Psoas muscle (tissue), 8 donors: ENCODE results near the gene CNGB1. TPM values are rescaled to one million over a fixed set of nuclear protein-coding genes. Genes with fewer than 3 reads are reported as not detected.

Experiments used
- ATAC-seq, 4 donors: fragments of 200-7000 bp; cut with Tn5 transposase; one replicate each; pipeline ENCODE4 v1.9.1; 2020; ENCODE audit warnings: moderate library complexity in 3 of 4, mild to moderate bottlenecking in 2 of 4
- DNase-seq, 2 donors: peaks; one replicate each; pipeline ENCODE4 v3.0.0-alpha.2; 2020
- H3K27ac ChIP-seq: fragments of 200-600 bp; one replicate; pipeline ENCODE4 v1.8.0; 2022
- H3K27me3 ChIP-seq, 3 donors: fragments of 200-600 bp in 1 of 3; one replicate each; pipeline versions ENCODE4 v1.6.1 to v1.8.0; 2013 to 2022; ENCODE audit warnings: low read length in 2 of 3, mild to moderate bottlenecking in 2 of 3, moderate library complexity in 1 of 3; ENCODE audit not compliant: insufficient read depth in 3 of 3
- H3K36me3 ChIP-seq, 2 donors: fragments of 200-600 bp in 1 of 2; one replicate each; pipeline versions ENCODE4 v1.6.1 to v1.8.0; 2013 to 2022; ENCODE audit warnings: low read depth in 1 of 2, mild to moderate bottlenecking in 1 of 2, moderate library complexity in 1 of 2; ENCODE audit not compliant: insufficient read depth in 1 of 2
- H3K4me1 ChIP-seq: fragments of 200-600 bp; one replicate; pipeline ENCODE4 v1.8.0; 2022
- H3K4me3 ChIP-seq: fragments of 200-600 bp; one replicate; pipeline ENCODE4 v1.8.0; 2022; ENCODE audit warnings: mild to moderate bottlenecking
- H3K9me3 ChIP-seq: fragments of 200-600 bp; one replicate; pipeline ENCODE4 v1.8.0; 2022
- CTCF ChIP-seq: fragments of 200-600 bp; IDR thresholded peaks from one replicate; pipeline ENCODE4 v1.8.0; 2022; ENCODE audit warnings: antibody characterized with exemption
- WGBS, 3 donors: extraction: QIAGEN DNeasy Blood & Tissue Kit; methylation state at CpG; one replicate each; pipeline versions ENCODE4 v1.1.6 to v1.1.7; 2013; 5-methylcytosine and 5-hydroxymethylcytosine counted together
- intact Hi-C, 2 donors: fragments of 100-400 bp; cut with DNase I; formaldehyde crosslinking; loops; one replicate each; pipeline versions ENCODE4 v1.11.0 to v1.14.2; 2022
- polyA plus RNA-seq, 3 donors: library from polyadenylated mRNA; stranded (reverse); fragments of 200-250 nt; gene quantifications; one replicate each; pipeline ENCODE4 v1.2.3, GENCODE V29; 2013
- total RNA-seq, 4 donors: library from RNA; stranded (reverse); fragmentation: NEBNext Ultra II Directional in 2 of 4; extraction: Animal tissue kit (Norgen Biotek cat#: 25700) in 2 of 4; gene quantifications; one replicate each; pipeline versions ENCODE4 v1.2.1 to v1.2.4, GENCODE V29; 2021 to 2023
- donor health status: healthy with polysubstance abuse.
- donor health status: DM: no; HTN: no; CAD: no; lungs with moderate emphysema.
- donor health status: Bipolar disorder and iron deficiency.
- donor health status: healthy.
- donor health status: DM: yes; HTN: yes; CAD: no.
- donor health status: DM: no; HTN: no; CAD: no.
- donor health status: DM: no; HTN: no; CAD: no.
- donor health status: DM: yes; HTN: yes; CAD: no.

Gene CNGB1
- total and polyA plus RNA-seq, 7 donors = not detected

GRCh38 chr16:57844416-57845030 is 126.4 kb downstream of the CNGB1 start:
- DNase-seq (no peak), ATAC-seq (no peak)
- Histone ChIP-seq H3K9me3 (no peaks in the 10 kb centered on the region), H3K36me3 (no peaks in the 10 kb centered on the region), H3K4me3 (no peak overlapping the region), H3K27ac (no peak overlapping the region), H3K27me3 (no peaks in the 10 kb centered on the region), H3K4me1 (no peaks in the 10 kb centered on the region)
- intact Hi-C loops = no loop called here
- 75 to 87% (median 83%) methylated on average over 9 to 10 of the region's 10 CpGs for WGBS, 3 donors
- TF ChIP-seq CTCF = no peak

GRCh38 chr16:57843400-57843799 is 127.5 kb downstream of the CNGB1 start:
- WGBS, 3 donors = 96 to 100% (median 98%) methylated on average over 1 of the region's 1 CpG
- no peak for ATAC-seq
- intact Hi-C loops = no loop called here

GRCh38 chr16:57842601-57843000 is 128.3 kb downstream of the CNGB1 start:
- 76 to 88% (median 86%) methylated on average over 5 of the region's 5 CpGs for WGBS, 3 donors
- intact Hi-C loops = no loop called here
- H3K4me3 ChIP-seq = no peak overlapping the region
- DNase-seq (no peak), ATAC-seq (no peak)
- H3K4me1 ChIP-seq = no peaks in the 10 kb centered on the region
- no peak for TF ChIP-seq CTCF
- no peaks in the 10 kb centered on the region for H3K27me3 ChIP-seq
- no peaks in the 10 kb centered on the region for H3K9me3 ChIP-seq
- no peaks in the 10 kb centered on the region for H3K36me3 ChIP-seq
- no peak overlapping the region for H3K27ac ChIP-seq

More at GRCh38 chr16:57843400-57843799, 127.5 kb downstream of the CNGB1 start:
- Histone ChIP-seq H3K36me3 (no peaks in the 10 kb centered on the region), H3K4me1 (no peaks in the 10 kb centered on the region), H3K27ac (no peak overlapping the region), H3K27me3 (no peaks in the 10 kb centered on the region), H3K9me3 (no peaks in the 10 kb centered on the region), H3K4me3 (no peak overlapping the region)
- TF ChIP-seq CTCF = no peak
- DNase-seq = no peak

- Histone ChIP-seq H3K36me3 (no peaks in the 10 kb centered on the region), H3K27ac (no peak overlapping the region), H3K4me1 (no peaks in the 10 kb centered on the region), H3K9me3 (no peaks in the 10 kb centered on the region), H3K4me3 (no peak overlapping the region), H3K27me3 (no peaks in the 10 kb centered on the region)
- DNase-seq (no peak), ATAC-seq (no peak)
- intact Hi-C loops = no loop called here
- TF ChIP-seq CTCF = no peak
- 84 to 89% (median 88%) methylated on average over 8 of the region's 8 CpGs for WGBS, 3 donors
These were observed 130.1 kb downstream of the CNGB1 start for GRCh38 chr16:57840833-57841232.

GRCh38 chr16:57838161-57838560 is 132.8 kb downstream of the CNGB1 start:
- intact Hi-C loops = no loop called here
- TF ChIP-seq CTCF = no peak
- WGBS, 3 donors = 45 to 56% (median 50%) methylated on average over 13 of the region's 13 CpGs

More at GRCh38 chr16:57838161-57838560, 132.8 kb downstream of the CNGB1 start:
- H3K36me3 ChIP-seq = no peaks in the 10 kb centered on the region
- H3K9me3 ChIP-seq = no peaks in the 10 kb centered on the region
- ATAC-seq (no peak), DNase-seq (no peak)
- H3K4me1 ChIP-seq = no peaks in the 10 kb centered on the region
- H3K4me3 ChIP-seq = no peak overlapping the region
- no peaks in the 10 kb centered on the region for H3K27me3 ChIP-seq
- H3K27ac ChIP-seq = no peak overlapping the region
